ENCODE data around the gene CHST1.

The CHST1 gene

GRCh38 chr11:45674481-45675190 lies 9.2 kb upstream of the CHST1 start:
- DNase-seq (ENCODE audit: low read depth): no peak

- no peak for DNase-seq (ENCODE audit: low read depth)
Observed at GRCh38 chr11:45673441-45673840, 8.0 kb upstream of the CHST1 start.

GRCh38 chr11:45672593-45672992 lies 7.2 kb upstream of the CHST1 start:
- no peak for DNase-seq (ENCODE audit: low read depth)

- DNase-seq (ENCODE audit: low read depth): no peak
Observed at GRCh38 chr11:45671246-45672171, 6.1 kb upstream of the CHST1 start.

GRCh38 chr11:45670386-45671135 lies 5.1 kb upstream of the CHST1 start:
- DNase-seq (ENCODE audit: low read depth): no peak

GRCh38 chr11:45669956-45670355 lies 4.5 kb upstream of the CHST1 start:
- DNase-seq (ENCODE audit: low read depth): no peak

GRCh38 chr11:45669146-45669545 lies 3.7 kb upstream of the CHST1 start:
- DNase-seq (ENCODE audit: low read depth): no peak

- no peak for DNase-seq (ENCODE audit: low read depth)
Observed at GRCh38 chr11:45667929-45668680, 2.7 kb upstream of the CHST1 start.

- no peak for DNase-seq (ENCODE audit: low read depth)
Observed at GRCh38 chr11:45666648-45667642, 1.5 kb upstream of the CHST1 start.

GRCh38 chr11:45665933-45666647 lies 668 bp upstream of the CHST1 start:
- no peak for DNase-seq (ENCODE audit: low read depth)

GRCh38 chr11:45664376-45665205 lies 831 bp downstream of the CHST1 start:
- no peak for DNase-seq (ENCODE audit: low read depth)

- DNase-seq (ENCODE audit: low read depth): no peak
Observed at GRCh38 chr11:45663486-45664375, 1.7 kb downstream of the CHST1 start.

GRCh38 chr11:45662665-45663485 lies 2.5 kb downstream of the CHST1 start:
- DNase-seq (ENCODE audit: low read depth): no peak

- DNase-seq (ENCODE audit: low read depth): no peak
Observed at GRCh38 chr11:45662096-45662664, 3.2 kb downstream of the CHST1 start.

- no peak for DNase-seq (ENCODE audit: low read depth)
Observed at GRCh38 chr11:45661439-45662055, 3.9 kb downstream of the CHST1 start.
